ENCODE data around the gene EBF4. TPM values are rescaled to one million over a fixed set of nuclear protein-coding genes. Genes with fewer than 3 reads are reported as not detected.
A peak's percentile ranks its signal among the peaks of the same experiment; 100 is the strongest.

Gene EBF4
- total RNA-seq, 6 experiments from 2014 or later = 2.8 to 16.6 (median 6.2) TPM

- H3K36me3 ChIP-seq = no peaks in the 10 kb centered on the region
- TF ChIP-seq POLR2A (IDR thresholded peaks at IDR 0.05) (no peak), CTCF (IDR thresholded peaks at IDR 0.05) (no peak)
- H3K4me3 ChIP-seq = no peak overlapping the region
- WGBS (ENCODE audit: insufficient coverage, low coverage, low lambda C conversion rate, missing lambda C conversion rate) = 67% methylated on average over 3 of the region's 11 CpGs
- H3K27me3 ChIP-seq = no peaks in the 10 kb centered on the region
- intact Hi-C loops (cut with DNase I) = no loop called here
- no peak overlapping the region for H3K27ac ChIP-seq
- H3K4me1 ChIP-seq = no peaks in the 10 kb centered on the region
- no peak for ATAC-seq
- no peak for DNase-seq
- no peaks in the 10 kb centered on the region for H3K9me3 ChIP-seq
Observed at GRCh38 chr20:2794866-2795447, 102.4 kb downstream of the EBF4 start.

DNA sequence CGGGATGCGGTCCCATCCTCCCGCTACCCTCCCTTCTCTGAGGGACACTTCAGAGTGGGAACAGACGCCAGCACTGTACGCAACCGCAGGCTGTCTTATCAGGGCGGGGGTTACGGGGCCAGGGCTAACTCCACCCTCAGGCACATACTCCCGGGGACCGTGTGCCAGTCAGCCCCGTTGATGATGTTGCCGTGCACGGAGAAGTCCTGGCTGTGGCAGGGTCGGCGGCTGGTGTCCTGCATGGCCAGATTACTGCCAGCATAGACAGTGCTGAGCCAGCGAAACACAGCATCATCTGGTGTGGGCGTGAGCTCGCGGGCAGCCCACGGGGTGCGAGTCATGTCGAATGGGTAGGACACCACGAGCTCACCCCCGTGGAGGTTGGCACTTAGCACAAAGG is 102.9 kb downstream of the EBF4 start:
- 82% methylated on average over 4 of the region's 24 CpGs for WGBS (ENCODE audit: insufficient coverage, low coverage, low lambda C conversion rate, missing lambda C conversion rate)
- Histone ChIP-seq H3K36me3 (no peaks in the 10 kb centered on the region), H3K4me3 (no peak overlapping the region), H3K27ac (no peak overlapping the region), H3K4me1 (no peaks in the 10 kb centered on the region), H3K27me3 (no peaks in the 10 kb centered on the region), H3K9me3 (no peaks in the 10 kb centered on the region)
- TF ChIP-seq POLR2A (IDR thresholded peaks at IDR 0.05) (no peak), CTCF (IDR thresholded peaks at IDR 0.05) (no peak)
- ATAC-seq (no peak), DNase-seq (no peak)
- intact Hi-C loops (cut with DNase I) = no loop called here

GRCh38 chr20:2796011-2796660 is 103.6 kb downstream of the EBF4 start:
- Histone ChIP-seq H3K36me3 (no peaks in the 10 kb centered on the region), H3K9me3 (no peaks in the 10 kb centered on the region), H3K4me3 (no peak overlapping the region), H3K27ac (no peak overlapping the region), H3K27me3 (no peaks in the 10 kb centered on the region), H3K4me1 (no peaks in the 10 kb centered on the region)
- no peak for TF ChIP-seq CTCF (IDR thresholded peaks at IDR 0.05)
- TF ChIP-seq POLR2A (IDR thresholded peaks at IDR 0.05) = no peak
- ATAC-seq (no peak), DNase-seq (peak in 1 of 3 donors; percentile 44)
- intact Hi-C loops (cut with DNase I) = no loop called here
- WGBS (ENCODE audit: insufficient coverage, low coverage, low lambda C conversion rate, missing lambda C conversion rate) = 89% methylated on average over 2 of the region's 20 CpGs

DNA sequence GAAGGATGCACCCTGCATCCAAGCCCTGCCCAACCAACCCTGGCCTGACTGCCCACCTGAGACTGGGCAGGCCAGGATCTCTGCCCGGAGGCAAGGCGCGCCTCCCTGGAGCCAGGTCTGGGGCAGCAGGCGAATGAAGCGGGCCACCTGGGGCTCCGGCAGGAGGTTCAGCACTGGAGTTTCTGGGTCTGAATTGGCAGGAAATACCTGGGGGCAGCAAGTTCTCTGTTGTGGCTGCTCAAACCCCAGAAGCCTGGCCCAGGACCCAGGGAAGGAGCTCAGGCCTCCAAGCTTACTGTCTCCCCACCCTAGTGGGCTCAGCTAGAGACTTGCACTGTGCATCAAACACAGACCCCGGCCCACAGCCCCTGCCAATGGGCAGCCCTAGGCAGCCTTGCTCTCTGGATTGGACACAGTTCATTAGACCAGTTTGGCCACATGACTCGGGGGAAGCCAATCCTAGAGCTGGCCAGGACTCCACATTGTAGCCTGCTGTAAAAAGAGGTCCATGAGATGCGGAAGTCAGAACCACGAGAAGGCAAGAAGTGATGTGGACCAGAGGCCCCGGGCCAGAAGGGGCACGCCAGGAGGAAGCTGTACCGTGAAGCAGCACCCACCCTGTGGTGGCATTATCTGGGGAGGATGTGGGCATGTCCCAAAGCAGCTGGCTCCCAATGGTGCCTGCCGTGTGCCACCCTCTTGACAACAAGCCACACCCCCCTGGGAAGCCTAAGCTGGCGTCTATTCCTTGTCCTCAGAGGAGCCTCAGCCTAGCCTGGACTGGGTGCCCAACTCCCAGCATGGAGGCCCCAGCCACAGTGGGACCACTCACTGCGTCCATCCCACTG is 104.8 kb downstream of the EBF4 start:
- Histone ChIP-seq H3K9me3 (no peaks in the 10 kb centered on the region), H3K36me3 (no peaks in the 10 kb centered on the region), H3K4me1 (no peaks in the 10 kb centered on the region), H3K27ac (no peak overlapping the region), H3K27me3 (no peaks in the 10 kb centered on the region), H3K4me3 (no peak overlapping the region)
- DNase-seq (peak in 1 of 3 donors; percentile 22), ATAC-seq (no peak)
- WGBS (ENCODE audit: insufficient coverage, low coverage, low lambda C conversion rate, missing lambda C conversion rate) = 60% methylated on average over 1 of the region's 16 CpGs
- no peak for TF ChIP-seq CTCF (IDR thresholded peaks at IDR 0.05)
- TF ChIP-seq POLR2A (IDR thresholded peaks at IDR 0.05) = no peak
- intact Hi-C loops (cut with DNase I) = no loop called here

Measured in right lobe of liver (tissue), 6 donors.